HG03520 (cell line): ENCODE data around the gene DR1.
"Not testable (repeated sequence)": the region's sequence is repeated elsewhere in the genome, so short reads cannot be mapped to it uniquely, and the experiment has no call there.

Experiments
- ATAC-seq: cut with Tn5 transposase; IDR thresholded peaks from one replicate; pipeline ENCODE4 v1.9.1; 2021; ENCODE audit warnings: mild to moderate bottlenecking, moderate library complexity; ENCODE audit not compliant: unreplicated experiment

Gene DR1

DNA sequence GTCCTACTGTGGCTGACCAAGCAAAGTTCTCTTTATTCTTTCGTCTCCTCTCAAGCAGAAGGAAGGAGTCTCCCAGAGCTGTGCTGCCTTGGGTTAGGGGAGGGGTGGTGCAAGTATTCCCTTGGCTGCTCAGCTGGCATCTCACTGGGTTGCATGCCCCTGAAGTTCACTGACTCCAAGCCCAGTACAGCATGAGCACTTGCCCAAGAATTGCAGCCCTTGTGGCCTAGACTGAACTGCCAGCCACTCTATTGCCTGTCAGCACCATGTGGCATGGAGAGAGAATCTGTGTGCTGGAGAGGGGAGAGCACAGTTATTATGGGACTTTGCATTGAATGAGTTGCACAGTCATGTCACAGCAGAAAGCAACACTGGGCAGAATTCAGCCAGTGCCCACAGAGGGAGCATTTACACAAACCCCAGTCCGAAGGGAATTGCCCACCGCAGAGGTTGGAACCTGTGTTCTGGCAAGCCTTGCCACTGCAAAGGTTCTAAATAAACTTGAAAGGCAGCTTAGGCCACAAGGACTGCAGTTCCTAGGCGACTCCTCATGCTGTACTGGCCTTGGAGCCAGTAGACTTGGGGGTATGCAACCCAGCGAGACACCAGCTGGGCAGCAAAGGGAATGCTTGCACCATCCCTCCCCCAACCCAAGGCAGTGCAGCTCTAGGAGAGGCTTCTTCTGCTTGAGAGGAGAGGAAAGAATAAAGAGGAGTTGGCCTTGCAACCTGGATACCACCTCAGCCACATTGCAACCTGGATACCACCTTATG, 28.8 kb downstream of the DR1 start:
- no peak for ATAC-seq

DNA sequence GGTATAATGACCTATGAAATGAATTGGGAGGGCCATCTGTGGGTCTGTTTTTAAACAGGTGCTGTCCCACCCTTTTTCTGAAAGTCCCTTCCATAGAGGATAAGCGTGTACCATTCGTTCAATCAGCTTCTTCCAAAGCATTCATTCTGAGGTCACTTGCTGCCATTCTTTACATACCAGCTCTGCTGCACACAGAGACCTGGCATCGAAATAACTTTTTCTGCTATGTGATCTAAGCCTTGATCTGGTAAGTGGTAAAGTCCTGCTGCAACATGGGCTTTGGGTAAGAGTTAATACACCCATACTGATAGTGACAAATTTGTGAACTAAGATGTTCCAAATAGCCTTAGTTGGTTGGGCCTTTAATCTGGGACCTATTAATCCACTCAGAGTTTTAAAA, 38.9 kb downstream of the DR1 start:
- ATAC-seq: no peak

DNA sequence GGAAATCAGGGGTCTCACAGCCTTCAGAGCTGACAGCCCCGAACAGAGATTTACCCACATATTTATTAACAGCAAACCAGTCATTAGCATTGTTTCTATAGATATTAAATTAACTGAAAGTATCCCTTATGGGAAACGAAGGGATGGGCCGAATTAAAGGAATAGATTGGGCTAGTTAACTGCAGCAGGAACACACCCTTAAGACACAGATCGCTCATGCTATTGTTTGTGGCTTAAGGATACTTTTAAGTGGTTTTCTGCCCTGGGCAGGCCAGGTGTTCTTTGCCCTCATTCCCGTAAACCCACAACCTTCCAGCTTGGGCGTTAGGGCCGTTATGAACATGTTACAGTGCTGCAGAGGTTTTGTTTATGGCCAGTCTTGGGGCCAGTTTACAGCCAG, 40.6 kb downstream of the DR1 start:
- not testable (repeated sequence) for ATAC-seq

DNA sequence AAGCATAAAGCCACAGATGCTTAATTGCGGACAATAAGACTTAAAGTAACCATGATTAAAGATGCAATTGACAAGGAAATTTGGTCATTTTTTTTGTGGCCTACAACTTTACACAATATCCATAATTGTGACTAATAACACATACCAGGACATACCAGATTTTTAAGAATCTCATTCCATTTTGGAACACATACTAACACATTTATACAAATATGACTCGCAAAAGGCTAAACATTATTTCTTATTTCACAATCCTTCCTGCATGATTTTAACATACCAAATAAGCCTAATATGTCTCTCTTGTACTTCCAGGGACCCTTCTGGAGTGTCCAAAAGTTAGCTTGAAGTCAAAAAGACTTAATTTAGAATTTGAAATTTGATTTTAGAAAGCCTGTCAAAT, 48.8 kb downstream of the DR1 start:
- ATAC-seq: no peak

DNA sequence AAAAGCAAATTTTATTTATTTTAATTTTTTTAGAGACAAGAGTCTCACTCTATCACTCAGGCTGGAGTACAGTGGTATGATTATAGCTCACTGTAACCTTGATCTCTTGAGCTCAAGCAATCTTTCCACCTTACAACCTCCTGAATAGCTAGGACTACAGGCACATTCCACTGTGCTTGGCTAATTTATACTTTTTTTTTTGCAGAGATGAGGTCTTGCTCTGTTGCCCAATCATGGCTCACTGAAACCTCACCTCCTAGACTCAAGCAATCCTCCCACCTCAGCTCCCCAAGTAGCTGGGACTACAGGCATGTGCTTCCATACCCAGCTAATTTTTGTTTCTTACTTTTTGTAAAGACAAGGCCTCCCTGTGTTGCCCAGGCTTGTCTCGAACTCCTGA, 49.5 kb downstream of the DR1 start:
- ATAC-seq: no peak

DNA sequence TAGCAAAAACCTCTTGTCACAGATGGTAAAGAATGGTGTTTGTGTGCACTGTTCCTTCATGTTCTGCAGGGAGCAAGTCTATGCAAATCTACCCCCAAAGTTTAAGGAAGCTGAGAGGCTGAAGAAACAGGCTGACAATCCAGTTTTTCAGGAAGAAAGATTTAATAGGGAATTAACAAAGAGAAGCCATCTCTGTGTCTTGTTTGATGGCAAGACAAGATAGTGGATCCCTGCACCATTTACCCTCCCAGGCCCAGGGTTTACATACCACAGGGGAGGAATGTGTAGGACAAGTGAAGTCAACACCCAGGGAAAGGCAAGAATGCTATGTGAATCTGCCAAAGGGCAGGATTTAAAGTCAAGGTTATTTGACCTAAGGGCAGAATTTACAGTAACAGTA, 54.1 kb downstream of the DR1 start:
- no peak for ATAC-seq

DNA sequence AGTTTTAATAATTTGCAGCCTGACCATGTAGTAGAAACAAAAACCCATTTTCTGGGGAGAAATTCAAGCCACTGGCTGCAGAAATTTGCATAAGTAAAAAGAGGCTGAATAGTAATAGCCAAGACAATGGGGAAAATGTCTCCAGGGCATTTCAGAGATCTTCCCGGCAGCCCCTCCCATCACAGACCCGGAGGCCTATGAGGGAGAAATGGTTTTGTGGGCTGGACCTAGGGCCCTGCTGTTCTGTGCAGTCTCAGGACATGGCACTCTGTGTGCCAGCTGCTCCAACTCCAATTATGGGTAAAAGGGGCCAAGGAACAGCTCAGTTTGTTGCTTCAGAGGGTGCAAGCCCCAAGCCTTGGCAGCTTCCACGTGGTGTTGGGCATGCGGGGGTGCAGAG, 62.5 kb downstream of the DR1 start:
- ATAC-seq: no peak

DNA sequence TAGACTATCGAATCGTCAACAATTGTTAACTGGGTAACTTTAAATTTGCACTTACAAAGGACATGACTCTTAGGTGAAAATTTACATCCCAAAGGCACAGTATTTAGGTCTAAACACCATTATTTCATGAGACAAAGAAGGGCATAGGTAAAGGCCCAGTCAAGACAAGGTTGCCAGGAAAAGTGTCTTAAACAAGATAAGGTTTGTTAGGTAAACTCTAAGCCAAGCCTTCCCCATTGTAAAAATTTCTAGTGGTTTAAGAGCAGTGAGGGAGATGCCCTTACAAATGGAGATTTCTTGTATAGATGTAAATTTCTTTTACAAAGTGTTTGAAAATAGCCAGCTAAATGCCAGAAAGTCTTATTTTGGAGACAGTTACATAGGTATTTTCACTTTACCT, 65.3 kb downstream of the DR1 start:
- ATAC-seq: no peak

DNA sequence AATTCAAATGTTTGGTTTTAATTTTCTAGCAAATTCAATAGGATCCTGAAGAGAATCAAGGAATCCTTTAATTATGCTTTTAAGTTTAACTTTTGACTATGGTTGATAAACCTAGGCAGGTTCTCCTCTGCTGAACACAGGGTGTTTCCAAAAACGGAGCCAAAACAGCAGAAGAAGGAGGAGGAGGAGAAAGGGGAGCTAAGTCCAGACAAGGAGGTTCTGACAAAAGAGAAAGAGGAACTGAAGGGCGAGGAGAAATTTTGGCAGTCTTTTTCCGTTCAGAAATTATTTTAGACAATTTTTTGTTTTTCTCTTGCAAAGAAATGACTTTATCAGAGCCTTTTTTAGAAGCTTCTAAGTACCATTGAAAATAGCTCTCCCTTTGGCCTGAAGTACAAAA, 69.0 kb downstream of the DR1 start:
- ATAC-seq: no peak

DNA sequence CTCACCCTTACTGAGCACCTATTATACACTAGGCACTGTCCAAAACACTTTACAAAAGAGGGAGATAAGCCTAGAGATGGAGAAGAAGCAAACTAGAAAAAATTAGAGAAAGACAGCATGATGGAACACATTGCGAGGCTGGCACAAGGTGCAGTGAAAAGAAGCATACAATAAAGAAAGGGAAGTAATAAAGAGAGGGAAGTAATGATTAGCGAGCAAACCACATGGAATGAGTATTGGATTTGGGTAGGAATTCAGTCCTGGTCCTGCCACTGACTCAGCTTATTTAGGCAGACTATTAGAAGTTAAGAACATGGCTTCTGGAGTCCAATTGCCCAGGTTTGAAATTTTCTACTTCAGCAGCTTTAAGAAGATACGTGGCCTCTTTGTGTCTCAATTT, 69.6 kb downstream of the DR1 start:
- no peak for ATAC-seq

DNA sequence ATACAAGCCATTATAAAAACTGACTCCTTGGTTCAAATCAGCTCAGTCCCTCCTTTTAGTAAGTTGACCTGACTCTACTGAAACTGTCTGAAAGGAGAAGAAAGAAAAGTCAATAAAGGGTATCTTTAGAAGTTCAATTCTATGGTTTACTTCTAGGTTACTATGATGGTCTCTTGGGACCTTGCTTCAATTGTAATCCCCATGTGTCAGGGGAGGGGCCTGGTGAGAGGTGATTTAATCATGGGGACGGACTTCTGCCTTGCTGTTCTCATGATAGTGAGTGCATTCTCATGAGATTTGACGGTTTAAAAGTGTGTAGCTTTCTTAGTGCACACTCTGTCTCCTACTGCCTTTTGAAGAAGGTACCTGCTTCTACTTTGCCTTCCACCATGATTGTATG, 70.5 kb downstream of the DR1 start:
- no peak for ATAC-seq
